Myocyte (in vitro differentiated cells): ENCODE data around the gene OLFML2A. TPM values are rescaled to one million over a fixed set of nuclear protein-coding genes. Genes with fewer than 3 reads are reported as not detected.
"Not testable (repeated sequence)": the region's sequence is repeated elsewhere in the genome, so short reads cannot be mapped to it uniquely, and the experiment has no call there.

Experiments used
- DNase-seq: peaks from one replicate; pipeline ENCODE4 v3.0.0-alpha.2; 2012; ENCODE audit warnings: low read depth
- total RNA-seq: library from RNA; depleted of rRNA; stranded (reverse); fragments of >200 nt; gene quantifications from 2 replicates; pipeline ENCODE4 v1.2.3, GENCODE V29; 2014

Gene OLFML2A
- total RNA-seq, 1 donor from 2014 or later, result 253 TPM

- DNase-seq, result no peak
Observed at GRCh38 chr9:124760719-124761118, 16.2 kb upstream of the OLFML2A start.

GRCh38 chr9:124761196-124761595, 15.7 kb upstream of the OLFML2A start:
- no peak for DNase-seq

- DNase-seq, result no peak
Observed at GRCh38 chr9:124761710-124762109, 15.2 kb upstream of the OLFML2A start.

- no peak for DNase-seq
Observed at GRCh38 chr9:124762633-124763032, 14.3 kb upstream of the OLFML2A start.

- no peak for DNase-seq
Observed at GRCh38 chr9:124764774-124765438, 12.0 kb upstream of the OLFML2A start.

GRCh38 chr9:124765439-124765835, 11.5 kb upstream of the OLFML2A start:
- DNase-seq, result no peak

- no peak for DNase-seq
Observed at GRCh38 chr9:124766326-124766725, 10.6 kb upstream of the OLFML2A start.

GRCh38 chr9:124766815-124767554, 9.9 kb upstream of the OLFML2A start:
- no peak for DNase-seq

- DNase-seq, result no peak
Observed at GRCh38 chr9:124767821-124768220, 9.1 kb upstream of the OLFML2A start.

GRCh38 chr9:124768334-124768733, 8.6 kb upstream of the OLFML2A start:
- DNase-seq, result no peak

- DNase-seq, result no peak
Observed at GRCh38 chr9:124768750-124769548, 8.0 kb upstream of the OLFML2A start.

- no peak for DNase-seq
Observed at GRCh38 chr9:124769549-124770358, 7.2 kb upstream of the OLFML2A start.

- no peak for DNase-seq
Observed at GRCh38 chr9:124770359-124771020, 6.4 kb upstream of the OLFML2A start.

GRCh38 chr9:124771021-124771866, 5.7 kb upstream of the OLFML2A start, which contains the start of gene NR6A1:
Gene NR6A1 (minus strand): TSS chr9:124771311.
- DNase-seq, result peak; percentile 97

GRCh38 chr9:124771867-124772679, 4.9 kb upstream of the OLFML2A start:
- DNase-seq, result peak; percentile 77

GRCh38 chr9:124772877-124773276, 4.1 kb upstream of the OLFML2A start:
- DNase-seq, result not testable (repeated sequence)

- no peak for DNase-seq
Observed at GRCh38 chr9:124773473-124774128, 3.3 kb upstream of the OLFML2A start.
